Measurements from ENCODE around the gene LRRC8C.

Gene LRRC8C

GRCh38 chr1:89737985-89738510 is 105.1 kb downstream of the LRRC8C start:
- no peak for DNase-seq

GRCh38 chr1:89739013-89739843 is 106.3 kb downstream of the LRRC8C start:
- DNase-seq: peak; percentile 27

- DNase-seq: peak; percentile 32
Observed at GRCh38 chr1:89739844-89740216, 106.9 kb downstream of the LRRC8C start.

GRCh38 chr1:89743788-89744187 is 110.9 kb downstream of the LRRC8C start:
- DNase-seq: no peak

- DNase-seq: no peak
Observed at GRCh38 chr1:89746424-89747149, 113.7 kb downstream of the LRRC8C start.

- DNase-seq: no peak
Observed at GRCh38 chr1:89753761-89754160, 120.8 kb downstream of the LRRC8C start.

- peak; percentile 25 for DNase-seq
Observed at GRCh38 chr1:89754518-89754917, 121.6 kb downstream of the LRRC8C start.

GRCh38 chr1:89755591-89755990 is 122.7 kb downstream of the LRRC8C start:
- no peak for DNase-seq

GRCh38 chr1:89757532-89757931 is 124.6 kb downstream of the LRRC8C start:
- DNase-seq: peak; percentile 52

- no peak for DNase-seq
Observed at GRCh38 chr1:89758156-89758555, 125.2 kb downstream of the LRRC8C start.

- DNase-seq: no peak
Observed at GRCh38 chr1:89759036-89759435, 126.1 kb downstream of the LRRC8C start.

- no peak for DNase-seq
Observed at GRCh38 chr1:89760496-89760895, 127.6 kb downstream of the LRRC8C start.

- DNase-seq: no peak
Observed at GRCh38 chr1:89761338-89761737, 128.4 kb downstream of the LRRC8C start.

GRCh38 chr1:89761901-89762300 is 129.0 kb downstream of the LRRC8C start:
- no peak for DNase-seq

GRCh38 chr1:89762386-89762778 is 129.5 kb downstream of the LRRC8C start:
- DNase-seq: no peak

GRCh38 chr1:89762779-89763648 is 130.1 kb downstream of the LRRC8C start:
- DNase-seq: peak; percentile 89

GRCh38 chr1:89763649-89763986 is 130.7 kb downstream of the LRRC8C start:
- no peak for DNase-seq

- DNase-seq: no peak
Observed at GRCh38 chr1:89765774-89766173, 132.9 kb downstream of the LRRC8C start.

GRCh38 chr1:89767618-89768017 is 134.7 kb downstream of the LRRC8C start:
- no peak for DNase-seq

Data from CD4-positive, alpha-beta T cell treated with Interleukin-10 for 1 hour (primary cell).